ENCODE results near the gene AFG1L.

Gene AFG1L

GRCh38 chr6:108330806-108331205 is 36.0 kb downstream of the AFG1L start:
- FAIRE-seq (no peak), DNase-seq (ENCODE audit: insufficient read length) (no peak)
- TF ChIP-seq POLR2AphosphoS5 (IDR thresholded peaks at IDR 0.05; ENCODE audit: low read depth, low read length), result no peak
- TF ChIP-seq TAF1 (IDR thresholded peaks at IDR 0.05; ENCODE audit: borderline replicate concordance, low read depth, low read length), result no peak
- TF ChIP-seq POLR2A (IDR thresholded peaks at IDR 0.05; ENCODE audit: low read depth, low read length), result no peak

GRCh38 chr6:108331982-108332381 is 37.1 kb downstream of the AFG1L start:
- no peak for TF ChIP-seq POLR2A (IDR thresholded peaks at IDR 0.05; ENCODE audit: low read depth, low read length)
- TF ChIP-seq POLR2AphosphoS5 (IDR thresholded peaks at IDR 0.05; ENCODE audit: low read depth, low read length), result no peak
- no peak for TF ChIP-seq TAF1 (IDR thresholded peaks at IDR 0.05; ENCODE audit: borderline replicate concordance, low read depth, low read length)
- FAIRE-seq (no peak), DNase-seq (ENCODE audit: insufficient read length) (no peak)

DNA sequence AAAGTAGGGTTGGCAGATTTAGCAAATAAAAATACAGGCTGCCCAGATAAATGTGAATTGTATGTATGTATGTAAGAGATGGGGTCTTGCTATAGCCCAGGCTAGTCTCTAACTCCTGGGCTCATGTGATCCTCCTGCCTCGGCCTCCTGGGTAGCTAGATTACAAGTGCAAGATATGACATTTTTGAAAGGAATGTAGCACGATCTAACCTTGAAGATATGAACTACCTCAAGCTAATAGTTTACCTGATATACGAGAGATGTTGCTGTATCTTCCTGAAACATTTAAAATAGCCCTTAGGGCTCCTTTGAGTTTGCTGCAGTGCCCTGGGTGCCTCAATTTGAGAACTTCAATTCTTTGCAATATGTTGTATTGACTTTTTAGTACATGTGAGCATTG is 42.1 kb downstream of the AFG1L start:
- TF ChIP-seq TAF1 (IDR thresholded peaks at IDR 0.05; ENCODE audit: borderline replicate concordance, low read depth, low read length) (no peak), POLR2AphosphoS5 (IDR thresholded peaks at IDR 0.05; ENCODE audit: low read depth, low read length) (no peak), POLR2A (IDR thresholded peaks at IDR 0.05; ENCODE audit: low read depth, low read length) (no peak)
- no peak for DNase-seq (ENCODE audit: insufficient read length)
- no peak for FAIRE-seq

DNA sequence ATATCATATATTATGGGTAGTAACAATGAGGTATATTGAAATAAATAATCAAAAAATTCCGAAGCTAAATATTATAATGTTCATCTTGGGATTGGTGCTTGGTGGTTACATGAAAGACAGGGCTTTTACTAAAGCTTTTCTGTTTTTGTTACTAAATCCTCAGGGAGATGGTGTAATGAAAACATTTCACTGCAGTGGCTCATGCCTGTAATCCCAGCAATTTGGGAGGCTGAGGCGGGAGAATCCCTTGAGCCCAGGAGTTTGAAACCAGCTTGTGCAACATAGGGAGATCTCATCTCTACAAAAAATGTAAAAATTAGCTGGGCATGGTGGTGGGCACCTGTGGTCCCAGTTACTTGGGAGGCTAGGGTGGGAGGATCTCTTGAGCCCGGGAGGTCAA is 42.9 kb downstream of the AFG1L start:
- no peak for FAIRE-seq
- no peak for TF ChIP-seq TAF1 (IDR thresholded peaks at IDR 0.05; ENCODE audit: borderline replicate concordance, low read depth, low read length)
- TF ChIP-seq POLR2AphosphoS5 (IDR thresholded peaks at IDR 0.05; ENCODE audit: low read depth, low read length), result no peak
- TF ChIP-seq POLR2A (IDR thresholded peaks at IDR 0.05; ENCODE audit: low read depth, low read length), result no peak
- no peak for DNase-seq (ENCODE audit: insufficient read length)

GRCh38 chr6:108341372-108341771 is 46.5 kb downstream of the AFG1L start:
- DNase-seq (ENCODE audit: insufficient read length) (no peak), FAIRE-seq (peak; percentile 9)
- TF ChIP-seq POLR2A (IDR thresholded peaks at IDR 0.05; ENCODE audit: low read depth, low read length) (no peak), TAF1 (IDR thresholded peaks at IDR 0.05; ENCODE audit: borderline replicate concordance, low read depth, low read length) (no peak), POLR2AphosphoS5 (IDR thresholded peaks at IDR 0.05; ENCODE audit: low read depth, low read length) (no peak)

- DNase-seq (ENCODE audit: insufficient read length), result no peak
- no peak for FAIRE-seq
- TF ChIP-seq POLR2A (IDR thresholded peaks at IDR 0.05; ENCODE audit: low read depth, low read length), result no peak
- TF ChIP-seq TAF1 (IDR thresholded peaks at IDR 0.05; ENCODE audit: borderline replicate concordance, low read depth, low read length), result no peak
- TF ChIP-seq POLR2AphosphoS5 (IDR thresholded peaks at IDR 0.05; ENCODE audit: low read depth, low read length), result no peak
Measured at GRCh38 chr6:108343894-108344293, 49.0 kb downstream of the AFG1L start.

GRCh38 chr6:108348655-108349349 is 53.9 kb downstream of the AFG1L start:
- no peak for TF ChIP-seq POLR2A (IDR thresholded peaks at IDR 0.05; ENCODE audit: low read depth, low read length)
- TF ChIP-seq TAF1 (IDR thresholded peaks at IDR 0.05; ENCODE audit: borderline replicate concordance, low read depth, low read length), result no peak
- TF ChIP-seq POLR2AphosphoS5 (IDR thresholded peaks at IDR 0.05; ENCODE audit: low read depth, low read length), result no peak
- peak; percentile 33 for DNase-seq (ENCODE audit: insufficient read length)
- peak; percentile 93 for FAIRE-seq

DNA sequence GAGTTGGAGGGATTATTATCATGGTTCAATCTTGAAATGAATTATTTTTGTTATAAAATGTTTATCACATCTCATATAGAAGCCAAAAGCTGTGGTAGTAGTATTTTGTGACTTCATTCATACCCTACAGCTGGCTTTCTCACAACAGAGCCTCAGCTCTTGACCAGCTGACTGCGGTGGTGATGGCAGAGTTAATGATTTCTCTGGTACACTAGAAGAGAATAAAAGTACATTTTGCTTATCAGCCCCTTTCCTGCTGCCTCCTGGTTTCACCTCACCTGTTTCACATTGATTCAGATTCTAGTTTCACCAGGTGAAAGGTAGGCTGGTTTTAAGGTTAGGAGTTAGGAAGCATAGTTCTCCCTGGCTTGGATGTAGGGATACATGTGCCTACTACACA is 55.7 kb downstream of the AFG1L start:
- no peak for FAIRE-seq
- no peak for DNase-seq (ENCODE audit: insufficient read length)
- TF ChIP-seq POLR2AphosphoS5 (IDR thresholded peaks at IDR 0.05; ENCODE audit: low read depth, low read length) (no peak), TAF1 (IDR thresholded peaks at IDR 0.05; ENCODE audit: borderline replicate concordance, low read depth, low read length) (no peak), POLR2A (IDR thresholded peaks at IDR 0.05; ENCODE audit: low read depth, low read length) (no peak)

DNA sequence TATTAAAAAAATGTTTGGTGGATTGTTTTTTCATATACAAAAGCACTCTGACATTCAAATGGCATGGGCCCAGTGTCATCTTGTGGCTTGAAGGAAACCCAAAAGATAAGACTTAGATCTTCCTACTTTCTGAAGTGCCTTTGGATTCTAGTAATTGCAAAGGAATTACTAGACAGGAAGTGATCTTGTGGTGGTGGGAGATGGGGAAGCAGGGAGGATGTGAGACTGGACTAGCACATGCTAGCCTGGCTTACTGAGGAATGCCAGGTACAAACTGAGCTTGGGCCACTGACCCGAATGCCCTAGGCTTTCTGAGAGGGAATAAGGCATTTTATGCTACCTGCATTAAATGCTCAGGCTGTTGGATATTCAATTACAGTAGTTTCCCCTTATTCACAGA is 59.0 kb downstream of the AFG1L start:
- DNase-seq (ENCODE audit: insufficient read length), result no peak
- no peak for TF ChIP-seq POLR2A (IDR thresholded peaks at IDR 0.05; ENCODE audit: low read depth, low read length)
- no peak for TF ChIP-seq POLR2AphosphoS5 (IDR thresholded peaks at IDR 0.05; ENCODE audit: low read depth, low read length)
- TF ChIP-seq TAF1 (IDR thresholded peaks at IDR 0.05; ENCODE audit: borderline replicate concordance, low read depth, low read length), result no peak
- FAIRE-seq, result no peak

GRCh38 chr6:108355120-108355519 is 60.3 kb downstream of the AFG1L start:
- TF ChIP-seq TAF1 (IDR thresholded peaks at IDR 0.05; ENCODE audit: borderline replicate concordance, low read depth, low read length), result no peak
- TF ChIP-seq POLR2A (IDR thresholded peaks at IDR 0.05; ENCODE audit: low read depth, low read length), result no peak
- TF ChIP-seq POLR2AphosphoS5 (IDR thresholded peaks at IDR 0.05; ENCODE audit: low read depth, low read length), result no peak
- DNase-seq (ENCODE audit: insufficient read length) (no peak), FAIRE-seq (no peak)

GRCh38 chr6:108355890-108356289 is 61.0 kb downstream of the AFG1L start:
- no peak for TF ChIP-seq POLR2AphosphoS5 (IDR thresholded peaks at IDR 0.05; ENCODE audit: low read depth, low read length)
- TF ChIP-seq TAF1 (IDR thresholded peaks at IDR 0.05; ENCODE audit: borderline replicate concordance, low read depth, low read length), result no peak
- TF ChIP-seq POLR2A (IDR thresholded peaks at IDR 0.05; ENCODE audit: low read depth, low read length), result no peak
- no peak for FAIRE-seq

More at GRCh38 chr6:108355890-108356289, 61.0 kb downstream of the AFG1L start:
- no peak for DNase-seq (ENCODE audit: insufficient read length)
